ENCODE results near the gene MYH7.
"Not testable (repeated sequence)": the region's sequence is repeated elsewhere in the genome, so short reads cannot be mapped to it uniquely, and the experiment has no call there.

The MYH7 gene

DNA sequence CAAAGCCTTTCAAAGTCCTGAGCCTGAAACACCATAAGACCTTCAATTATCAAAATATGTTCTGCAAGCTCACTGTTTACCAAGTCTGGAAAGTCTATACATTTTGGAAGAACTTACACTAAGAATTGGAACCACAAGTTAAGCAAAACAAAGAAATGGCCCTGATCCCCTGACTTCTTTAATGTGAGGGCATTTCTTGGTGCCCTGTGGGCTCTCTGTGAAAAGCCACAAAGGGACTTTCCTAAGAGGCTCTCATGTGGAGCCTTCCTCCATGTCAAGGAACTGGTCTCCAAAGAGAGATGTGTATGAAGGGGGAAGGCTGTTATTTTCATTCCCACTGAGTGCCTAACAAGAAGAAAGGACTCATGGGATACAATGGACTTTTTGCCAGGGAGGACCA lies 13.9 kb downstream of the MYH7 start:
- no peak for TF ChIP-seq PPARA (CRISPR knock-in tag; IDR thresholded peaks at IDR 0.05; ENCODE audit: borderline replicate concordance)
- TF ChIP-seq ZFP30 (CRISPR knock-in tag; IDR thresholded peaks at IDR 0.05): no peak
- TF ChIP-seq ARNTL (CRISPR knock-in tag; IDR thresholded peaks at IDR 0.05; ENCODE audit: borderline replicate concordance, low read depth): no peak
- TF ChIP-seq ZNF70 (CRISPR knock-in tag; IDR thresholded peaks at IDR 0.05): no peak
- no peak for TF ChIP-seq RARB (CRISPR knock-in tag; IDR thresholded peaks at IDR 0.05)
- no peak for TF ChIP-seq PATZ1 (CRISPR knock-in tag; IDR thresholded peaks at IDR 0.05; ENCODE audit: borderline replicate concordance)
- no peak for TF ChIP-seq OSR1 (CRISPR knock-in tag; IDR thresholded peaks at IDR 0.05)
- no peak for TF ChIP-seq GLIS3 (CRISPR knock-in tag; IDR thresholded peaks at IDR 0.05)
- no peak for TF ChIP-seq TSHZ2 (CRISPR knock-in tag; IDR thresholded peaks at IDR 0.05)
- TF ChIP-seq, protein P1, sequence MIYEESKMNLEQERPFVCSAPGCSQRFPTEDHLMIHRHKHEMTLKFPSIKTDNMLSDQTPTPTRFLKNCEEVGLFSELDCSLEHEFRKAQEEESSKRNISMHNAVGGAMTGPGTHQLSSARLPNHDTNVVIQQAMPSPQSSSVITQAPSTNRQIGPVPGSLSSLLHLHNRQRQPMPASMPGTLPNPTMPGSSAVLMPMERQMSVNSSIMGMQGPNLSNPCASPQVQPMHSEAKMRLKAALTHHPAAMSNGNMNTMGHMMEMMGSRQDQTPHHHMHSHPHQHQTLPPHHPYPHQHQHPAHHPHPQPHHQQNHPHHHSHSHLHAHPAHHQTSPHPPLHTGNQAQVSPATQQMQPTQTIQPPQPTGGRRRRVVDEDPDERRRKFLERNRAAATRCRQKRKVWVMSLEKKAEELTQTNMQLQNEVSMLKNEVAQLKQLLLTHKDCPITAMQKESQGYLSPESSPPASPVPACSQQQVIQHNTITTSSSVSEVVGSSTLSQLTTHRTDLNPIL (CRISPR knock-in tag; IDR thresholded peaks at IDR 0.05; ENCODE audit: low read depth): no peak
- no peak for TF ChIP-seq ESRRG (CRISPR knock-in tag; IDR thresholded peaks at IDR 0.05)
- TF ChIP-seq ZC3H10 (CRISPR knock-in tag; IDR thresholded peaks at IDR 0.05): no peak
- TF ChIP-seq ZNF565 (CRISPR knock-in tag; conservative IDR thresholded peaks at IDR 0.05; ENCODE audit: low read depth): no peak
- no peak for TF ChIP-seq ISL1 (CRISPR knock-in tag; IDR thresholded peaks at IDR 0.05)
- no peak for TF ChIP-seq CSRNP3 (CRISPR knock-in tag; IDR thresholded peaks at IDR 0.05)
- no peak for TF ChIP-seq TCF4 (CRISPR knock-in tag; IDR thresholded peaks at IDR 0.05; ENCODE audit: borderline replicate concordance)
- no peak for TF ChIP-seq POU6F1 (CRISPR knock-in tag; IDR thresholded peaks at IDR 0.05; ENCODE audit: borderline replicate concordance, low read depth)
- no peak for ATAC-seq

GRCh38 chr14:23419646-23420045 lies 15.8 kb downstream of the MYH7 start:
- ATAC-seq: not testable (repeated sequence)

- ATAC-seq: no peak
- TF ChIP-seq, protein P1 (CRISPR knock-in tag; IDR thresholded peaks at IDR 0.05; ENCODE audit: low read depth): no peak
- no peak for TF ChIP-seq BACH2 (CRISPR knock-in tag; IDR thresholded peaks at IDR 0.05; ENCODE audit: borderline replicate concordance)
- TF ChIP-seq OSR1 (CRISPR knock-in tag; IDR thresholded peaks at IDR 0.05): no peak
- no peak for TF ChIP-seq ZFP30 (CRISPR knock-in tag; IDR thresholded peaks at IDR 0.05)
- no peak for TF ChIP-seq ZC3H10 (CRISPR knock-in tag; IDR thresholded peaks at IDR 0.05)
- TF ChIP-seq ZNF70 (CRISPR knock-in tag; IDR thresholded peaks at IDR 0.05): no peak
- TF ChIP-seq ZNF8 (CRISPR knock-in tag; IDR thresholded peaks at IDR 0.05): no peak
- TF ChIP-seq ESRRG (CRISPR knock-in tag; IDR thresholded peaks at IDR 0.05): no peak
- no peak for TF ChIP-seq ARNTL (CRISPR knock-in tag; IDR thresholded peaks at IDR 0.05; ENCODE audit: borderline replicate concordance, low read depth)
- no peak for TF ChIP-seq PATZ1 (CRISPR knock-in tag; IDR thresholded peaks at IDR 0.05; ENCODE audit: borderline replicate concordance)
- TF ChIP-seq ZNF565 (CRISPR knock-in tag; conservative IDR thresholded peaks at IDR 0.05; ENCODE audit: low read depth): no peak
- no peak for TF ChIP-seq SNAI2 (CRISPR knock-in tag; IDR thresholded peaks at IDR 0.05)
Measured at GRCh38 chr14:23418021-23418420, 17.4 kb downstream of the MYH7 start.

GRCh38 chr14:23417269-23417668 lies 18.2 kb downstream of the MYH7 start:
- not testable (repeated sequence) for ATAC-seq
